Gastrocnemius medialis (tissue), 4 donors: Measurements from ENCODE around the gene MYL11.

ENCODE experiments used
- CTCF ChIP-seq, 5 experiments: fragments of 450-650 bp in 3 of 5; fragments of 200-600 bp in 2 of 5; sonication (generic) in 2 of 5; IDR thresholded peaks in 4 of 5; conservative IDR thresholded peaks in 1 of 5; 1 replicate in 4 of 5; 2 replicates in 1 of 5; pipeline ENCODE4 v1.5.1; 2016 to 2019; ENCODE audit warnings: antibody characterized with exemption in 5 of 5, mild to moderate bottlenecking in 3 of 5, moderate library complexity in 3 of 5
- POLR2A ChIP-seq, 2 donors: fragments of 450-650 bp; IDR thresholded peaks; one replicate each; pipeline ENCODE4 v1.6.1; 2017; ENCODE audit warnings: antibody characterized with exemption in 2 of 2, mild to moderate bottlenecking in 2 of 2, moderate library complexity in 2 of 2

DNA sequence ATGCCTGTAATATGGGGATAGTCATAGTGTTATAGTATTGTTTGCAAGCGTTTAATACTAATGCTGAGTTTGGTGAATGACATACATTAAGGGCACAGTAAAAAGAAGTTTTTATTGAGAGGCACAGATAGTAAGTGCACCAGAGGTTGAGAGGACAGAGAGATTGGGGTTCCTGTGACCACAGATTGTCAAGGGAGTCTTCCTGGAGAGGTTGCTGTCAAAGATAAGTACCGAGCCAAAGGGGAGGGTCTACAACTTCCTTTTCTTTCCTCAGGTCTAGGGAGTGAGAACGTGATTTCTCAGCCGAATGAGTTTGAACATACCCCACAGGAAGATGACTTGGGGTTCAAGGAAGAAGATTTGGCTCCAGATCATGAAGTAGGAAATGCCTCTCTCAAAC is 22.5 kb downstream of the MYL11 start:
- TF ChIP-seq POLR2A (IDR thresholded peaks at IDR 0.05) (no peak), CTCF (IDR thresholded peaks at IDR 0.05 in 4 of 5, conservative IDR thresholded peaks at IDR 0.05 in 1 of 5) (no peak)
